K562 (cell line): ENCODE data around the gene EIF2S2. TPM values are rescaled to one million over a fixed set of nuclear protein-coding genes. Genes with fewer than 3 reads are reported as not detected.

Experiments
- COPS2 ChIP-seq: fragments of 450-650 bp; conservative IDR thresholded peaks from 2 replicates; pipeline ENCODE4 v1.6.1; 2016; ENCODE audit warnings: mild to moderate bottlenecking, moderate library complexity
- GTF2E2 ChIP-seq: fragments of 200-800 bp; sonication (Bioruptor generic); IDR thresholded peaks from 2 replicates; pipeline ENCODE4 v1.6.1; 2016; ENCODE audit warnings: missing genetic modification characterization, missing compliant biosample characterization
- HIVEP1 ChIP-seq: fragments of 250-450 bp; sonication (Bioruptor Pico); IDR thresholded peaks from 2 replicates; pipeline ENCODE4 v1.4.0; 2020; ENCODE audit warnings: mild to moderate bottlenecking
- MCM2 ChIP-seq: fragments of 450-650 bp; IDR thresholded peaks from 2 replicates; pipeline ENCODE4 v1.6.1; 2017; ENCODE audit warnings: low read depth, mild to moderate bottlenecking
- NCOR1 ChIP-seq: fragments of 450-650 bp; IDR thresholded peaks from 2 replicates; pipeline ENCODE4 v1.6.1; 2016; ENCODE audit warnings: mild to moderate bottlenecking, moderate library complexity
- POLR3A ChIP-seq: IDR thresholded peaks from 2 replicates; pipeline ENCODE4 v1.6.1; 2011; ENCODE audit warnings: borderline replicate concordance, mild to moderate bottlenecking, moderate library complexity; ENCODE audit not compliant: insufficient read length, insufficient read depth; ENCODE audit errors: extremely low read depth
- PTTG1 ChIP-seq: fragments of 450-650 bp; IDR thresholded peaks from 2 replicates; pipeline ENCODE4 v1.6.1; 2016; ENCODE audit warnings: low read depth, mild to moderate bottlenecking, missing genetic modification characterization, missing compliant biosample characterization
- SRF ChIP-seq, 2 experiments: fragments of 250-450, 450-650 bp in 1 of 2; sonication (Bioruptor Pico) in 1 of 2; sonication (generic) in 1 of 2; formaldehyde crosslinking; IDR thresholded peaks; 2 replicates each; pipeline versions ENCODE4 v1.5.0 to v1.5.1; 2020 to 2022; ENCODE audit warnings: mild to moderate bottlenecking in 1 of 2, missing genetic modification reagents in 1 of 2
- ZC3H4 ChIP-seq: sonication (generic); formaldehyde crosslinking; IDR thresholded peaks from 2 replicates; pipeline ENCODE4 v1.9.0; 2021; ENCODE audit warnings: missing genetic modification reagents, borderline replicate concordance
- ZKSCAN8 ChIP-seq: fragments of 200-800 bp; sonication (Bioruptor generic); IDR thresholded peaks from 2 replicates; pipeline ENCODE4 v1.6.1; 2016; ENCODE audit warnings: missing genetic modification characterization, missing compliant biosample characterization
- polyA plus RNA-seq, 8 experiments: library from polyadenylated mRNA; depleted of rRNA in 4 of 8; stranded (reverse) in 5 of 8; unstranded in 3 of 8; fragments of >200 nt; fragmentation: Nextera tagmentation in 2 of 8; fragmentation: Illumina TruSeq in 1 of 8; extraction: Ambion mirVana in 2 of 8; extraction: Trizol in 1 of 8; gene quantifications; 2 replicates each; pipeline versions ENCODE4 v1.2.1 to v1.2.3, GENCODE V29; 2011 to 2014; ENCODE audit warnings: inconsistent platforms in 1 of 8, missing spikeins in 1 of 8
- total RNA-seq, 7 experiments: library from RNA; depleted of rRNA in 6 of 7; stranded (reverse); fragments of >200 nt in 6 of 7; fragmentation: Illumina TruSeq in 2 of 7; extraction: Trizol in 2 of 7; gene quantifications; 2 replicates each; pipeline versions ENCODE4 v1.2.1 to v1.2.3, GENCODE V29; 2011 to 2021; ENCODE audit warnings: low replicate concordance in 1 of 7
- TF ChIP-seq, protein P1 (sequence below): fragments of 450-650 bp; IDR thresholded peaks from 2 replicates; pipeline ENCODE4 v1.6.1; 2016; ENCODE audit warnings: missing biosample characterization, missing genetic modification characterization
- TF ChIP-seq, protein P2 (sequence below): fragments of 250-450 bp; sonication (Bioruptor Pico); IDR thresholded peaks from 2 replicates; pipeline ENCODE4 v1.5.0; 2021; ENCODE audit warnings: mild to moderate bottlenecking, borderline replicate concordance

Gene EIF2S2
- total and polyA plus RNA-seq, 9 of the 15 experiments (the other 6 are each of a cell fraction or from before 2014, with no cell fraction given) = 79.7 to 220 (median 154) TPM

DNA sequence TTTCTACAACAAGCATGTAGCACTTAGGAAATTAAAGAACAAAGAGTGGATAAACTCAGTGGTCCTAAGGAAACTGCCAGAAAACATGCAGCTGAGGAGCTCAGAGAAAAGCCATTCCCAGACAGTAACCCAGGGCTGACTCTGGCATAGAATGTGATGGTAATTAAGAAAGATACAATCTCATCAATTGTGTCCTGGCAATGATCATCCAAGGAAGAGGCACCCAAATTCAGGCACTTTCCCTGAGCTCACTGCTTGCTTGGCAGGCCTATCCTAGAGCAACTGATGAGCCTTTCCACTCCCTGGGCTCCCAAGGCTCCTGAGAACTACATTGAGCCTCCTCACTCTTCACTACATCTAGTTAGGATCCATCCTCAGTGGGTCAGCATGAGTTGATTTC, 16.2 kb downstream of the EIF2S2 start (continued):
- TF ChIP-seq COPS2 (no peak), SRF (CRISPR knock-in tag; IDR thresholded peaks at IDR 0.05) (no peak), PTTG1 (tag) (no peak), ZC3H4 (CRISPR knock-in tag) (no peak), MCM2 (no peak), GTF2E2 (tag) (no peak), ZKSCAN8 (CRISPR knock-in tag) (no peak), HIVEP1 (CRISPR knock-in tag) (no peak), NCOR1 (no peak), POLR3A (no peak)
- TF ChIP-seq, protein P1, sequence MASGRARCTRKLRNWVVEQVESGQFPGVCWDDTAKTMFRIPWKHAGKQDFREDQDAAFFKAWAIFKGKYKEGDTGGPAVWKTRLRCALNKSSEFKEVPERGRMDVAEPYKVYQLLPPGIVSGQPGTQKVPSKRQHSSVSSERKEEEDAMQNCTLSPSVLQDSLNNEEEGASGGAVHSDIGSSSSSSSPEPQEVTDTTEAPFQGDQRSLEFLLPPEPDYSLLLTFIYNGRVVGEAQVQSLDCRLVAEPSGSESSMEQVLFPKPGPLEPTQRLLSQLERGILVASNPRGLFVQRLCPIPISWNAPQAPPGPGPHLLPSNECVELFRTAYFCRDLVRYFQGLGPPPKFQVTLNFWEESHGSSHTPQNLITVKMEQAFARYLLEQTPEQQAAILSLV = no peak
- TF ChIP-seq, protein P2, sequence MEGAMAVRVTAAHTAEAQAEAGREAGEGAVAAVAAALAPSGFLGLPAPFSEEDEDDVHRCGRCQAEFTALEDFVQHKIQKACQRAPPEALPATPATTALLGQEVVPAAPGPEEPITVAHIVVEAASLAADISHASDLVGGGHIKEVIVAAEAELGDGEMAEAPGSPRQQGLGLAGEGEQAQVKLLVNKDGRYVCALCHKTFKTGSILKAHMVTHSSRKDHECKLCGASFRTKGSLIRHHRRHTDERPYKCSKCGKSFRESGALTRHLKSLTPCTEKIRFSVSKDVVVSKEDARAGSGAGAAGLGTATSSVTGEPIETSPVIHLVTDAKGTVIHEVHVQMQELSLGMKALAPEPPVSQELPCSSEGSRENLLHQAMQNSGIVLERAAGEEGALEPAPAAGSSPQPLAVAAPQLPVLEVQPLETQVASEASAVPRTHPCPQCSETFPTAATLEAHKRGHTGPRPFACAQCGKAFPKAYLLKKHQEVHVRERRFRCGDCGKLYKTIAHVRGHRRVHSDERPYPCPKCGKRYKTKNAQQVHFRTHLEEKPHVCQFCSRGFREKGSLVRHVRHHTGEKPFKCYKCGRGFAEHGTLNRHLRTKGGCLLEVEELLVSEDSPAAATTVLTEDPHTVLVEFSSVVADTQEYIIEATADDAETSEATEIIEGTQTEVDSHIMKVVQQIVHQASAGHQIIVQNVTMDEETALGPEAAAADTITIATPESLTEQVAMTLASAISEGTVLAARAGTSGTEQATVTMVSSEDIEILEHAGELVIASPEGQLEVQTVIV (CRISPR knock-in tag) = no peak
